ENCODE data around the gene FSCN2. TPM values are rescaled to one million over a fixed set of nuclear protein-coding genes. Genes with fewer than 3 reads are reported as not detected.

Gene FSCN2
- polyA plus RNA-seq, 1 of the 3 experiments (the other 2 are of a cell fraction) = 2.1 TPM

- Histone ChIP-seq H3K9ac (no peak overlapping the region), H3K4me3 (ENCODE audit: low read depth in 2 of 2, low read length in 1 of 2) (no peak overlapping the region), H3K9me2 (no peaks in the 10 kb centered on the region), H3K4me1 (ENCODE audit: control insufficient read depth in 1 of 2, insufficient read depth in 2 of 2, low read depth in 1 of 2, low read length in 1 of 2) (peaks cover 0 to 35% of the 10 kb centered on the region in 2 experiments; a peak in 1 of 4 replicates), H3K79me2 (ENCODE audit: insufficient read depth) (no peaks in the 10 kb centered on the region), H3K36me3 (replicated peaks in 1 of 2; ENCODE audit: control insufficient read depth in 1 of 2, insufficient read depth in 2 of 2, low read length in 1 of 2) (peaks cover 0 to 4% of the 10 kb centered on the region in 2 experiments), H4K20me1 (ENCODE audit: insufficient read depth) (peaks cover 9% of the 10 kb centered on the region; the same call in 1 of the 2 replicates), H3F3A (replicated peaks; ENCODE audit: insufficient read depth) (peaks cover 12% of the 10 kb centered on the region), H3K9me3 (no peaks in the 10 kb centered on the region), H3K27ac (ENCODE audit: low read depth in 2 of 2, low read length in 1 of 2) (no peak overlapping the region), H3K4me2 (no peak overlapping the region), H3K27me3 (ENCODE audit: insufficient read depth) (no peaks in the 10 kb centered on the region), H2AFZ (ENCODE audit: low read depth) (no peak overlapping the region)
- peak; percentile 80 for DNase-seq
- ChIA-PET CTCF (interaction anchor here (0.5 to 2.7 kb wide), 6 partner anchors 23 to 281 kb away, joined by 3 to 7 read pairs (median 4); no protein-coding TSS in a partner anchor), POLR2A (interaction anchor here (0.7 to 1.0 kb wide), 3 partner anchors 16 to 34 kb away, joined by 3 to 5 read pairs (median 4); no protein-coding TSS in a partner anchor)
- TF ChIP-seq MEF2A (IDR thresholded peaks at IDR 0.05; ENCODE audit: borderline replicate concordance, low read depth) (no peak), PBX3 (IDR thresholded peaks at IDR 0.05) (peak; percentile 33), SMC3 (IDR thresholded peaks at IDR 0.05; ENCODE audit: low read depth, low read length) (no peak), MXI1 (IDR thresholded peaks at IDR 0.05; ENCODE audit: low read depth, low read length) (0 out of 2 replicates have a peak, but pooled peaks have one; percentile 27), ELF1 (IDR thresholded peaks at IDR 0.05) (peak; percentile 29; the same call in 1 of the 2 replicates)
- 41% methylated on average over 5 of the region's 6 CpGs for WGBS (ENCODE audit: low lambda C conversion rate)
Measured at GRCh38 chr17:81534157-81535006, 6.2 kb downstream of the FSCN2 start.

- Histone ChIP-seq H4K20me1 (ENCODE audit: insufficient read depth) (peaks cover 9% of the 10 kb centered on the region; the same call in 1 of the 2 replicates), H3F3A (replicated peaks; ENCODE audit: insufficient read depth) (peaks cover 12% of the 10 kb centered on the region), H3K27ac (ENCODE audit: low read depth in 2 of 2, low read length in 1 of 2) (no peak overlapping the region), H3K4me1 (ENCODE audit: control insufficient read depth in 1 of 2, insufficient read depth in 2 of 2, low read depth in 1 of 2, low read length in 1 of 2) (peaks cover 0 to 35% of the 10 kb centered on the region in 2 experiments; a peak in 1 of 4 replicates), H3K9ac (no peak overlapping the region), H3K4me3 (ENCODE audit: low read depth in 2 of 2, low read length in 1 of 2) (no peak overlapping the region), H2AFZ (ENCODE audit: low read depth) (no peak overlapping the region), H3K79me2 (ENCODE audit: insufficient read depth) (no peaks in the 10 kb centered on the region), H3K9me2 (no peaks in the 10 kb centered on the region), H3K9me3 (no peaks in the 10 kb centered on the region), H3K4me2 (no peak overlapping the region), H3K27me3 (ENCODE audit: insufficient read depth) (no peaks in the 10 kb centered on the region), H3K36me3 (replicated peaks in 1 of 2; ENCODE audit: control insufficient read depth in 1 of 2, insufficient read depth in 2 of 2, low read length in 1 of 2) (peaks cover 0 to 8% of the 10 kb centered on the region in 2 experiments)
- ChIA-PET POLR2A (no interaction called here), CTCF (interaction anchor here (1.4 to 2.7 kb wide), 2 partner anchors 66 to 282 kb away, joined by 3 to 7 read pairs; no protein-coding TSS in a partner anchor)
- no peak for DNase-seq
- WGBS (ENCODE audit: low lambda C conversion rate) = 70% methylated on average over 5 of the region's 5 CpGs
- TF ChIP-seq PBX3 (IDR thresholded peaks at IDR 0.05) (peak; percentile 14; the same call in 1 of the 2 replicates), FOXJ3 (CRISPR knock-in tag; IDR thresholded peaks at IDR 0.05) (no peak)
Measured at GRCh38 chr17:81535007-81535328, 6.8 kb downstream of the FSCN2 start.

All from SK-N-SH (cell line).